H1 (cell line): Measurements from ENCODE around the gene RBFOX1. TPM values are rescaled to one million over a fixed set of nuclear protein-coding genes. Genes with fewer than 3 reads are reported as not detected.

ENCODE experiments used
- CTCF ChIA-PET: fragments of 300-600 bp; sonication (Branson Sonifier 250); formaldehyde crosslinking; loops from one replicate; lab custom pipeline; 2021; ENCODE audit not compliant: partially characterized antibody; lab: Charles Lee
- POLR2A ChIA-PET: fragments of 300-600 bp; sonication (Branson Sonifier 250); formaldehyde crosslinking; loops from one replicate; lab custom pipeline; 2021; ENCODE audit warnings: inconsistent platforms; ENCODE audit not compliant: partially characterized antibody; lab: Charles Lee
- DNase-seq, 2 experiments: peaks; one replicate each; pipeline versions ENCODE4 v3.0.0 to v3.0.0-alpha.2; 2010 to 2022; ENCODE audit warnings: low spot score in 2 of 2, low read depth in 1 of 2, mixed read lengths in 1 of 2
- FAIRE-seq: peaks from 2 replicates; lab custom pipeline; 2011; peaks lifted over from hg19 to GRCh38; lab: Jason Lieb, UNC
- H2AFZ ChIP-seq: 2 replicates; pipeline ENCODE4 v1.8.1; 2012; ENCODE audit warnings: low read length, inconsistent platforms
- H2AK5ac ChIP-seq: 2 replicates; pipeline ENCODE4 v1.6.1; 2013; ENCODE audit warnings: low read depth, low read length
- H2BK120ac ChIP-seq: replicated peaks from 2 replicates; pipeline ENCODE3; 2013; ENCODE audit warnings: low read depth, low read length, inconsistent platforms
- H2BK12ac ChIP-seq: 2 replicates; pipeline ENCODE4 v1.6.1; 2013; ENCODE audit warnings: low read depth, low read length
- H2BK15ac ChIP-seq: 2 replicates; pipeline ENCODE4 v1.6.1; 2013; ENCODE audit warnings: low read length
- H2BK20ac ChIP-seq: 2 replicates; pipeline ENCODE4 v1.6.1; 2013; ENCODE audit warnings: low read length
- H2BK5ac ChIP-seq: 2 replicates; pipeline ENCODE4 v1.6.1; 2013; ENCODE audit warnings: low read depth, low read length
- H3K14ac ChIP-seq: 2 replicates; pipeline ENCODE4 v1.6.1; 2013; ENCODE audit warnings: inconsistent platforms; ENCODE audit not compliant: insufficient read length
- H3K18ac ChIP-seq: 2 replicates; pipeline ENCODE4 v1.6.1; 2013; ENCODE audit warnings: low read length; ENCODE audit errors: extremely low read depth
- H3K23ac ChIP-seq: 2 replicates; pipeline ENCODE4 v1.6.1; 2013; ENCODE audit warnings: inconsistent platforms; ENCODE audit not compliant: insufficient read length
- H3K23me2 ChIP-seq: 2 replicates; pipeline ENCODE4 v1.6.1; 2013; ENCODE audit warnings: low read depth, low read length
- H3K27ac ChIP-seq: 2 replicates; pipeline ENCODE4 v1.6.1; 2011; ENCODE audit warnings: low read depth, low read length, inconsistent platforms
- H3K27me3 ChIP-seq, 4 experiments: replicated peaks in 1 of 4; 1 replicate in 1 of 4; 2 replicates in 3 of 4; pipeline versions ENCODE4 v1.6.1 to v1.8.1; 2011 to 2013; ENCODE audit warnings: low read length in 3 of 4, mild to moderate bottlenecking in 3 of 4, inconsistent platforms in 2 of 4, mixed read lengths in 2 of 4, moderate library complexity in 1 of 4; ENCODE audit not compliant: control insufficient read depth in 3 of 4, insufficient read depth in 3 of 4; ENCODE audit errors: extremely low read depth in 1 of 4
- H3K36me3 ChIP-seq, 4 experiments: 2 replicates each; pipeline versions ENCODE4 v1.6.1 to v1.8.1; 2011 to 2013; ENCODE audit warnings: mild to moderate bottlenecking in 4 of 4, low read length in 3 of 4, moderate library complexity in 2 of 4, control low read depth in 1 of 4, inconsistent platforms in 1 of 4; ENCODE audit not compliant: insufficient read depth in 4 of 4, control insufficient read depth in 2 of 4
- H3K4ac ChIP-seq: replicated peaks from 2 replicates; pipeline ENCODE3; 2013; ENCODE audit warnings: low read length, low read depth, mixed read lengths, inconsistent platforms; ENCODE audit not compliant: insufficient read length
- H3K4me1 ChIP-seq, 4 experiments: replicated peaks in 1 of 4; 1 replicate in 1 of 4; 2 replicates in 3 of 4; pipeline versions ENCODE4 v1.6.1 to v1.8.1; 2011 to 2013; ENCODE audit warnings: low read length in 3 of 4, inconsistent platforms in 2 of 4, mixed read lengths in 1 of 4; ENCODE audit not compliant: insufficient read depth in 4 of 4, control insufficient read depth in 3 of 4
- H3K4me2 ChIP-seq, 2 experiments: 2 replicates each; pipeline versions ENCODE4 v1.6.1 to v1.8.1; 2011 to 2013; ENCODE audit warnings: low read depth in 2 of 2, low read length in 2 of 2, control low read depth in 1 of 2, inconsistent platforms in 1 of 2, mild to moderate bottlenecking in 1 of 2; ENCODE audit not compliant: insufficient read depth in 1 of 2
- H3K4me3 ChIP-seq, 4 experiments: fragments of 200-600, 300-600 bp in 1 of 4; sonication (generic), shearing (Covaris generic), sonication (Bioruptor Twin) in 1 of 4; 2 replicates each; pipeline versions ENCODE4 v1.5.1 to v1.8.1; 2011 to 2016; ENCODE audit warnings: low read length in 4 of 4, low read depth in 3 of 4, control low read depth in 2 of 4, inconsistent platforms in 2 of 4, mild to moderate bottlenecking in 2 of 4, mixed read lengths in 1 of 4, moderate library complexity in 1 of 4; ENCODE audit not compliant: insufficient read depth in 2 of 4; ENCODE audit errors: extremely low read depth in 1 of 4
- H3K56ac ChIP-seq: replicated peaks from 2 replicates; pipeline ENCODE3; 2013; ENCODE audit warnings: low read depth, mild to moderate bottlenecking, mixed read lengths, low read length, inconsistent platforms; ENCODE audit not compliant: insufficient read length
- H3K79me1 ChIP-seq: 2 replicates; pipeline ENCODE4 v1.6.1; 2013; ENCODE audit warnings: low read depth, low read length, control low read depth
- H3K79me2 ChIP-seq, 2 experiments: 2 replicates each; pipeline versions ENCODE4 v1.6.1 to v1.8.1; 2012 to 2013; ENCODE audit warnings: low read length in 2 of 2, mild to moderate bottlenecking in 2 of 2, inconsistent platforms in 1 of 2; ENCODE audit not compliant: insufficient read depth in 2 of 2, control insufficient read depth in 1 of 2
- H3K9ac ChIP-seq, 4 experiments: replicated peaks in 1 of 4; 1 replicate in 1 of 4; 2 replicates in 3 of 4; pipeline versions ENCODE4 v1.6.1 to v1.8.1; 2011 to 2013; ENCODE audit warnings: low read depth in 3 of 4, low read length in 3 of 4, control low read depth in 2 of 4, mild to moderate bottlenecking in 2 of 4, moderate library complexity in 2 of 4, inconsistent platforms in 1 of 4; ENCODE audit errors: extremely low read depth in 1 of 4
- H3K9me3 ChIP-seq, 2 experiments: 2 replicates each; pipeline versions ENCODE4 v1.6.1 to v1.8.1; 2012 to 2013; ENCODE audit warnings: mild to moderate bottlenecking in 2 of 2, moderate library complexity in 2 of 2, control low read depth in 1 of 2, inconsistent platforms in 1 of 2, low read depth in 1 of 2, low read length in 1 of 2, mixed read lengths in 1 of 2; ENCODE audit not compliant: insufficient read depth in 2 of 2
- H4K20me1 ChIP-seq, 2 experiments: replicated peaks in 1 of 2; 2 replicates each; pipeline versions ENCODE3 to v1.8.1; 2011 to 2013; ENCODE audit warnings: inconsistent platforms in 2 of 2, low read length in 2 of 2, mild to moderate bottlenecking in 1 of 2; ENCODE audit not compliant: insufficient read depth in 2 of 2, control insufficient read depth in 1 of 2
- H4K5ac ChIP-seq: 2 replicates; pipeline ENCODE4 v1.6.1; 2013; ENCODE audit warnings: low read length, low read depth, mixed read lengths, inconsistent platforms; ENCODE audit not compliant: insufficient read length
- H4K8ac ChIP-seq: 2 replicates; pipeline ENCODE4 v1.8.0; 2013; ENCODE audit warnings: mild to moderate bottlenecking, moderate library complexity, low read length, inconsistent platforms; ENCODE audit not compliant: insufficient read depth; ENCODE audit errors: extremely low read depth
- H4K91ac ChIP-seq: replicated peaks from 2 replicates; pipeline ENCODE3; 2013; ENCODE audit warnings: low read length, mixed read lengths, inconsistent platforms; ENCODE audit not compliant: insufficient read length
- ATF2 ChIP-seq: IDR thresholded peaks from 2 replicates; pipeline ENCODE4 v1.6.1; 2012; ENCODE audit warnings: low read length, inconsistent platforms
- BRCA1 ChIP-seq: IDR thresholded peaks from 2 replicates; pipeline ENCODE4 v1.6.1; 2012; ENCODE audit warnings: low read depth, low read length, improper control_type of control experiment
- EGR1 ChIP-seq: IDR thresholded peaks from 2 replicates; pipeline ENCODE4 v1.6.1; 2011; ENCODE audit warnings: low read depth, low read length, borderline replicate concordance
- KDM4A ChIP-seq: IDR thresholded peaks from one replicate; pipeline ENCODE4 v1.7.1; 2012; ENCODE audit warnings: low read depth, mild to moderate bottlenecking, moderate library complexity, low read length, inconsistent platforms; ENCODE audit not compliant: severe bottlenecking
- RXRA ChIP-seq: IDR thresholded peaks from 2 replicates; pipeline ENCODE4 v1.6.1; 2011; ENCODE audit warnings: low read depth, mild to moderate bottlenecking, low read length, moderate library complexity; ENCODE audit not compliant: insufficient read depth
- YY1 ChIP-seq: IDR thresholded peaks from 2 replicates; pipeline ENCODE4 v1.6.1; 2011; ENCODE audit warnings: low read depth, mild to moderate bottlenecking, low read length
- WGBS, 2 experiments: shearing (Covaris generic) in 1 of 2; methylation state at CpG; one replicate each; pipeline versions ENCODE4 v1.1.6 to v1.1.7; 2013 to 2015; ENCODE audit warnings: low lambda C conversion rate in 2 of 2, mixed read lengths in 2 of 2, inconsistent platforms in 1 of 2, low coverage in 1 of 2, missing lambda C conversion rate in 1 of 2; ENCODE audit not compliant: insufficient replicate concordance in 2 of 2, insufficient coverage in 1 of 2, insufficient read length in 1 of 2; ENCODE audit errors: extremely low coverage in 1 of 2, missing lambda C conversion rate in 1 of 2; 5-methylcytosine and 5-hydroxymethylcytosine counted together
- polyA plus RNA-seq, 7 experiments: library from polyadenylated mRNA; depleted of rRNA in 3 of 7; stranded (reverse) in 5 of 7; unstranded in 2 of 7; fragments of >200 nt in 5 of 7; fragments of 200-250 nt in 2 of 7; gene quantifications; 1 replicate in 5 of 7; 2 replicates in 1 of 7; 4 replicates in 1 of 7; pipeline versions ENCODE4 v1.2.1 to v1.2.3, GENCODE V29; 2011 to 2013; ENCODE audit warnings: missing spikeins in 2 of 7, mixed read lengths in 2 of 7
- total RNA-seq: library from RNA; stranded (reverse); fragmentation: NEBNext Ultra II Directional; extraction: Animal tissue kit (Norgen Biotek cat#: 25700); gene quantifications from 2 replicates; pipeline ENCODE4 v1.2.1, GENCODE V29; 2021
- TF ChIP-seq, protein P1 (sequence below): IDR thresholded peaks from 2 replicates; pipeline ENCODE4 v1.6.1; 2011; ENCODE audit warnings: low read depth, mild to moderate bottlenecking, low read length; ENCODE audit not compliant: insufficient read depth

RBFOX1 gene
- total and polyA plus RNA-seq, 2 of the 8 experiments (the other 6 are each of a cell fraction or from before 2014, with no cell fraction given), result 1.7 to 2.8 TPM

GRCh38 chr16:7497691-7498090 lies 165.0 kb downstream of the RBFOX1 start:
- ChIA-PET CTCF (interaction anchor here (1.0 kb wide), 1 partner anchor 16 kb away, joined by 4 read pairs; no protein-coding TSS in a partner anchor), POLR2A (no interaction called here)
- no peak for TF ChIP-seq ATF2
- TF ChIP-seq YY1, result no peak
- TF ChIP-seq EGR1, result no peak
- no peak for TF ChIP-seq RXRA
- no peak for TF ChIP-seq KDM4A
- TF ChIP-seq, protein P1, sequence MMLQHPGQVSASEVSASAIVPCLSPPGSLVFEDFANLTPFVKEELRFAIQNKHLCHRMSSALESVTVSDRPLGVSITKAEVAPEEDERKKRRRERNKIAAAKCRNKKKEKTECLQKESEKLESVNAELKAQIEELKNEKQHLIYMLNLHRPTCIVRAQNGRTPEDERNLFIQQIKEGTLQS, result no peak
- no peak for TF ChIP-seq BRCA1
- no peaks in the 10 kb centered on the region for H3K23me2 ChIP-seq
- H4K91ac ChIP-seq, result no peak overlapping the region
- no peak overlapping the region for H3K4me2 ChIP-seq
- no peak overlapping the region for H3K9ac ChIP-seq
- no peak overlapping the region for H3K14ac ChIP-seq
- no peak overlapping the region for H3K23ac ChIP-seq
- H3K36me3 ChIP-seq, result no peaks in the 10 kb centered on the region
- H3K27ac ChIP-seq, result no peak overlapping the region
- H4K8ac ChIP-seq, result no peak overlapping the region
- H4K20me1 ChIP-seq, result no peaks in the 10 kb centered on the region
- no peak overlapping the region for H2AK5ac ChIP-seq
- no peak overlapping the region for H2BK20ac ChIP-seq
- H3K79me2 ChIP-seq, result no peaks in the 10 kb centered on the region
- no peak overlapping the region for H2AFZ ChIP-seq
- no peak overlapping the region for H3K4me3 ChIP-seq
- H2BK5ac ChIP-seq, result no peak overlapping the region
- no peak overlapping the region for H4K5ac ChIP-seq
- H3K27me3 ChIP-seq, result no peaks in the 10 kb centered on the region
- 92% methylated on average over 4 of the region's 4 CpGs; no CpG with 5 or more reads in 1 of the 2 experiments for WGBS, 2 experiments
- H3K4ac ChIP-seq, result no peak overlapping the region
- no peak overlapping the region for H3K18ac ChIP-seq
- H3K4me1 ChIP-seq, result no peaks in the 10 kb centered on the region
- no peak overlapping the region for H2BK12ac ChIP-seq
- no peaks in the 10 kb centered on the region for H3K9me3 ChIP-seq
- H3K56ac ChIP-seq, result no peak overlapping the region
- no peak overlapping the region for H2BK15ac ChIP-seq
- no peak for DNase-seq
- no peaks in the 10 kb centered on the region for H3K79me1 ChIP-seq
- no peak overlapping the region for H2BK120ac ChIP-seq
- FAIRE-seq, result no peak
